ENCODE results near the gene ORC3.

- TF ChIP-seq, protein P1, sequence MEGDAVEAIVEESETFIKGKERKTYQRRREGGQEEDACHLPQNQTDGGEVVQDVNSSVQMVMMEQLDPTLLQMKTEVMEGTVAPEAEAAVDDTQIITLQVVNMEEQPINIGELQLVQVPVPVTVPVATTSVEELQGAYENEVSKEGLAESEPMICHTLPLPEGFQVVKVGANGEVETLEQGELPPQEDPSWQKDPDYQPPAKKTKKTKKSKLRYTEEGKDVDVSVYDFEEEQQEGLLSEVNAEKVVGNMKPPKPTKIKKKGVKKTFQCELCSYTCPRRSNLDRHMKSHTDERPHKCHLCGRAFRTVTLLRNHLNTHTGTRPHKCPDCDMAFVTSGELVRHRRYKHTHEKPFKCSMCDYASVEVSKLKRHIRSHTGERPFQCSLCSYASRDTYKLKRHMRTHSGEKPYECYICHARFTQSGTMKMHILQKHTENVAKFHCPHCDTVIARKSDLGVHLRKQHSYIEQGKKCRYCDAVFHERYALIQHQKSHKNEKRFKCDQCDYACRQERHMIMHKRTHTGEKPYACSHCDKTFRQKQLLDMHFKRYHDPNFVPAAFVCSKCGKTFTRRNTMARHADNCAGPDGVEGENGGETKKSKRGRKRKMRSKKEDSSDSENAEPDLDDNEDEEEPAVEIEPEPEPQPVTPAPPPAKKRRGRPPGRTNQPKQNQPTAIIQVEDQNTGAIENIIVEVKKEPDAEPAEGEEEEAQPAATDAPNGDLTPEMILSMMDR (IDR thresholded peaks at IDR 0.05; ENCODE audit: low read depth, low read length): no peak
- no peak for TF ChIP-seq MAX (IDR thresholded peaks at IDR 0.05; ENCODE audit: low read depth, low read length)
Measured at GRCh38 chr6:87540539-87540938, 49.4 kb upstream of the ORC3 start.

All from NB4 (cell line).